ENCODE data around the gene CRIP2. TPM values are rescaled to one million over a fixed set of nuclear protein-coding genes. Genes with fewer than 3 reads are reported as not detected.

Gene CRIP2
- total and polyA plus RNA-seq, 2 of the 13 experiments (the other 11 are each of a cell fraction or from before 2014, with no cell fraction given) = 31.6 to 37.9 TPM

DNA sequence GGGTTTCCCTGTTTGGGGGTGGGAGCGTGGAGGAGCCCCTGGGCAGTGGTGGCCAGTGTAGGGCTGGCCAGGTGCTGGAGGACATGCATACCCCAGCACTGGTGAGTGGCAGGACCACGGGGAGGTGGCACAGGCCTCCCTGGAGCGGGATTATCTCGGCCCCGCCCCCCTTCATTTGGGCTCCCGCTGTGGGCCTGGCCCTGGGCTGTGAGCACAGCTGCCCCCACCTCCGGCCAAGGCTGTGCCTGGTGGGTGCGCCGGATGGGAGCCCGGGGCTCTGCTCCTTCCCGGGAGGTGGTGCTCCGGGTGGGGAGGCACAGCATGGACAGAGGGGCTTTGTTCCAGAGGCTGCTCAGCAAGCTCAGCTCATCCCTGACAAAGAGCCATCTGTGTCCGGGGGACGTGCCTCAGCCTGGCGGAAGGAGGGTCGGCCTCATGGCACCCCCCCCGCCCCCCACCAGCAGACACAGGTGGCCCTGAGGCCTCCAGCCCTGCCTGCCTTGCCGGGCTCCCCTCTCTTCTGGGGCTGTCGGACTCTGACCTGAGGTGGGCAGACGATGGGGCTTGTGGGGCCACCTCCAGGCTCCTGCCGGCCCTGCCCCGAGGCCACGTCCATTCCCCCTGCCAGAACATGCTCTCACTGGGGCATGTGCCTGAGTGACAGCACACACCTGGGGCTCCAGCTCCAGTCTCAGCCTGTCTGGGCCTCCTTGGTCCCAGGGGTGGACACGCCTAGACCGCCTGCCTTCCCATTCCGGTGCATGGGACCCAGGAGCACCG is 24.8 kb downstream of the CRIP2 start (continued):
- TF ChIP-seq MLXIP (CRISPR knock-in tag; IDR thresholded peaks at IDR 0.05; ENCODE audit: borderline replicate concordance) (no peak), NRL (CRISPR knock-in tag; IDR thresholded peaks at IDR 0.05; ENCODE audit: borderline replicate concordance) (peak; percentile 94; the same call in 1 of the 2 replicates), AGO2 (optimal IDR thresholded peaks at IDR 0.05; ENCODE audit: low read depth, low read length) (peak; percentile 65), NFE2L2 (IDR thresholded peaks at IDR 0.05; ENCODE audit: low read length) (no peak), CBX5 (CRISPR knock-in tag; IDR thresholded peaks at IDR 0.05; ENCODE audit: borderline replicate concordance) (peak; percentile 26; the same call in 1 of the 2 replicates), CREM (IDR thresholded peaks at IDR 0.05) (peak; percentile 46; the same call in 1 of the 2 replicates), CREM (CRISPR knock-in tag; IDR thresholded peaks at IDR 0.05) (no peak), ZBTB44 (CRISPR knock-in tag; IDR thresholded peaks at IDR 0.05) (no peak), IRF2 (CRISPR knock-in tag; IDR thresholded peaks at IDR 0.05) (peak; percentile 68), PHF20 (CRISPR knock-in tag; IDR thresholded peaks at IDR 0.05) (peak; percentile 28; the same call in 1 of the 2 replicates), ARID2 (CRISPR knock-in tag; IDR thresholded peaks at IDR 0.05; ENCODE audit: borderline replicate concordance) (no peak), MEIS2 (CRISPR knock-in tag; IDR thresholded peaks at IDR 0.05) (no peak; the same call in none of the 2 replicates), ZNF503 (CRISPR knock-in tag; IDR thresholded peaks at IDR 0.05) (peak; percentile 82; the same call in 1 of the 2 replicates), ELF4 (CRISPR knock-in tag; IDR thresholded peaks at IDR 0.05; ENCODE audit: borderline replicate concordance) (no peak)
- TF ChIP-seq, protein P1, sequence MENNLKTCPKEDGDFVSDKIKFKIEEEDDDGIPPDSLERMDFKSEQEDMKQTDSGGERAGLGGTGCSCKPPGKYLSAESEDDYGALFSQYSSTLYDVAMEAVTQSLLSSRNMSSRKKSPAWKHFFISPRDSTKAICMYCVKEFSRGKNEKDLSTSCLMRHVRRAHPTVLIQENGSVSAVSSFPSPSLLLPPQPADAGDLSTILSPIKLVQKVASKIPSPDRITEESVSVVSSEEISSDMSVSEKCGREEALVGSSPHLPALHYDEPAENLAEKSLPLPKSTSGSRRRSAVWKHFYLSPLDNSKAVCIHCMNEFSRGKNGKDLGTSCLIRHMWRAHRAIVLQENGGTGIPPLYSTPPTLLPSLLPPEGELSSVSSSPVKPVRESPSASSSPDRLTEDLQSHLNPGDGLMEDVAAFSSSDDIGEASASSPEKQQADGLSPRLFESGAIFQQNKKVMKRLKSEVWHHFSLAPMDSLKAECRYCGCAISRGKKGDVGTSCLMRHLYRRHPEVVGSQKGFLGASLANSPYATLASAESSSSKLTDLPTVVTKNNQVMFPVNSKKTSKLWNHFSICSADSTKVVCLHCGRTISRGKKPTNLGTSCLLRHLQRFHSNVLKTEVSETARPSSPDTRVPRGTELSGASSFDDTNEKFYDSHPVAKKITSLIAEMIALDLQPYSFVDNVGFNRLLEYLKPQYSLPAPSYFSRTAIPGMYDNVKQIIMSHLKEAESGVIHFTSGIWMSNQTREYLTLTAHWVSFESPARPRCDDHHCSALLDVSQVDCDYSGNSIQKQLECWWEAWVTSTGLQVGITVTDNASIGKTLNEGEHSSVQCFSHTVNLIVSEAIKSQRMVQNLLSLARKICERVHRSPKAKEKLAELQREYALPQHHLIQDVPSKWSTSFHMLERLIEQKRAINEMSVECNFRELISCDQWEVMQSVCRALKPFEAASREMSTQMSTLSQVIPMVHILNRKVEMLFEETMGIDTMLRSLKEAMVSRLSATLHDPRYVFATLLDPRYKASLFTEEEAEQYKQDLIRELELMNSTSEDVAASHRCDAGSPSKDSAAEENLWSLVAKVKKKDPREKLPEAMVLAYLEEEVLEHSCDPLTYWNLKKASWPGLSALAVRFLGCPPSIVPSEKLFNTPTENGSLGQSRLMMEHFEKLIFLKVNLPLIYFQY (CRISPR knock-in tag; IDR thresholded peaks at IDR 0.05; ENCODE audit: borderline replicate concordance) = peak; percentile 20; the same call in 1 of the 2 replicates
- TF ChIP-seq, protein P2, sequence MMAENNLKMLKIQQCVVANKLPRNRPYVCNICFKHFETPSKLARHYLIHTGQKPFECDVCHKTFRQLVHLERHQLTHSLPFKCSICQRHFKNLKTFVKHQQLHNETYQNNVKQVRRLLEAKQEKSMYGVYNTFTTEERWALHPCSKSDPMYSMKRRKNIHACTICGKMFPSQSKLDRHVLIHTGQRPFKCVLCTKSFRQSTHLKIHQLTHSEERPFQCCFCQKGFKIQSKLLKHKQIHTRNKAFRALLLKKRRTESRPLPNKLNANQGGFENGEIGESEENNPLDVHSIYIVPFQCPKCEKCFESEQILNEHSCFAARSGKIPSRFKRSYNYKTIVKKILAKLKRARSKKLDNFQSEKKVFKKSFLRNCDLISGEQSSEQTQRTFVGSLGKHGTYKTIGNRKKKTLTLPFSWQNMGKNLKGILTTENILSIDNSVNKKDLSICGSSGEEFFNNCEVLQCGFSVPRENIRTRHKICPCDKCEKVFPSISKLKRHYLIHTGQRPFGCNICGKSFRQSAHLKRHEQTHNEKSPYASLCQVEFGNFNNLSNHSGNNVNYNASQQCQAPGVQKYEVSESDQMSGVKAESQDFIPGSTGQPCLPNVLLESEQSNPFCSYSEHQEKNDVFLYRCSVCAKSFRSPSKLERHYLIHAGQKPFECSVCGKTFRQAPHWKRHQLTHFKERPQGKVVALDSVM (CRISPR knock-in tag; IDR thresholded peaks at IDR 0.05) = peak; percentile 69

All from HepG2 (cell line).